OCI-LY7 (cell line): Measurements from ENCODE around the gene COL4A2. TPM values are rescaled to one million over a fixed set of nuclear protein-coding genes. Genes with fewer than 3 reads are reported as not detected.

Experiments used
- BruUV-seq: library from RNA; stranded (reverse); fragments of 400-500 nt; replicated peaks from 2 replicates; lab custom pipeline; 2021; lab: Mats Ljungman, UMichigan
- CTCF ChIA-PET: fragments of 300-600 bp; sonication (Branson Sonifier 250); formaldehyde crosslinking; loops from one replicate; lab custom pipeline; 2022; ENCODE audit warnings: antibody characterized with exemption; ENCODE audit not compliant: unreplicated experiment; lab: Charles Lee
- POLR2A ChIA-PET: fragments of 300-600 bp; sonication (Branson Sonifier 250); formaldehyde crosslinking; loops from one replicate; lab custom pipeline; 2022; ENCODE audit warnings: antibody characterized with exemption; lab: Charles Lee
- DNase-seq: peaks from one replicate; pipeline ENCODE4 v3.0.0-alpha.2; 2015; ENCODE audit warnings: low spot score
- H2AFZ ChIP-seq: fragments of 200-600 bp; sonication (generic), shearing (Covaris generic); 2 replicates; pipeline ENCODE4 v1.6.1; 2014; ENCODE audit warnings: mild to moderate bottlenecking, antibody characterized with exemption, low read length, moderate library complexity
- H3K27ac ChIP-seq: fragments of 200-600 bp; sonication (generic); 2 replicates; pipeline ENCODE4 v1.5.1; 2014; ENCODE audit warnings: mixed run types, low read depth, mild to moderate bottlenecking, moderate library complexity, low read length, inconsistent platforms; ENCODE audit not compliant: poor library complexity, severe bottlenecking
- H3K36me3 ChIP-seq: fragments of 200-600 bp; sonication (generic); 2 replicates; pipeline ENCODE4 v1.6.1; 2014; ENCODE audit warnings: mild to moderate bottlenecking, antibody characterized with exemption, low read length, moderate library complexity, mixed read lengths; ENCODE audit not compliant: insufficient read depth
- H3K4me1 ChIP-seq: fragments of 200-600 bp; sonication (generic); 2 replicates; pipeline ENCODE4 v1.5.1; 2014; ENCODE audit warnings: mild to moderate bottlenecking, low read length; ENCODE audit not compliant: insufficient read depth, poor library complexity, severe bottlenecking
- H3K4me2 ChIP-seq: fragments of 200-600 bp; sonication (generic); 2 replicates; pipeline ENCODE4 v1.6.1; 2014; ENCODE audit warnings: mild to moderate bottlenecking, low read length
- H3K4me3 ChIP-seq: fragments of 200-600 bp; sonication (generic); 2 replicates; pipeline ENCODE4 v1.5.1; 2014; ENCODE audit warnings: mild to moderate bottlenecking, low read depth, low read length; ENCODE audit not compliant: poor library complexity, severe bottlenecking
- H3K79me2 ChIP-seq: fragments of 200-600 bp; sonication (generic); 2 replicates; pipeline ENCODE4 v1.6.1; 2016; ENCODE audit warnings: low read depth, mild to moderate bottlenecking, low read length, moderate library complexity, mixed read lengths; ENCODE audit not compliant: insufficient read depth
- H3K9me2 ChIP-seq: fragments of 200-600 bp; sonication (generic); 2 replicates; pipeline ENCODE4 v1.6.1; 2016; ENCODE audit warnings: mild to moderate bottlenecking, low read length, mixed read lengths; ENCODE audit not compliant: insufficient read depth
- H3K9me3 ChIP-seq: fragments of 200-600 bp; sonication (generic); 2 replicates; pipeline ENCODE4 v1.6.1; 2014; ENCODE audit warnings: mild to moderate bottlenecking, mixed run types, low read length, mixed read lengths
- H4K20me1 ChIP-seq: fragments of 200-600 bp; sonication (generic); 2 replicates; pipeline ENCODE4 v1.6.1; 2014; ENCODE audit warnings: mild to moderate bottlenecking, antibody characterized with exemption, low read length, moderate library complexity, mixed read lengths; ENCODE audit not compliant: insufficient read depth
- CTCF ChIP-seq: fragments of 200-600 bp; sonication (generic); conservative IDR thresholded peaks from 2 replicates; pipeline ENCODE4 v1.5.1; 2014; ENCODE audit warnings: mild to moderate bottlenecking, antibody characterized with exemption, low read length, moderate library complexity, mixed read lengths
- EZH2phosphoT487 ChIP-seq: fragments of 200-600 bp; sonication (generic); IDR thresholded peaks from 2 replicates; pipeline ENCODE4 v1.6.1; 2018; ENCODE audit warnings: low read depth, borderline replicate concordance, mild to moderate bottlenecking, mixed run types, antibody characterized with exemption, low read length, moderate library complexity, mixed read lengths
- intact Hi-C: fragments of 100-400 bp; cut with micrococcal nuclease; formaldehyde crosslinking; loops from one replicate; pipeline ENCODE4 v1.10.0; 2022; ENCODE audit not compliant: unreplicated experiment
- total RNA-seq, 2 experiments: library from RNA; depleted of rRNA in 1 of 2; stranded (reverse); fragments of >200 nt in 1 of 2; shearing (Covaris generic) in 1 of 2; gene quantifications; 2 replicates each; pipeline ENCODE4 v1.2.3, GENCODE V29; 2014 to 2022

COL4A2 gene
- total RNA-seq, 2 experiments from 2014 or later, result 0.34 TPM; not detected in 1

GRCh38 chr13:110301606-110302553 is 5.2 kb upstream of the COL4A2 start:
- TF ChIP-seq EZH2phosphoT487 (no peak), CTCF (no peak)
- H3K36me3 ChIP-seq, result no peaks in the 10 kb centered on the region
- ChIA-PET POLR2A (no interaction called here), CTCF (no interaction called here)
- H3K27ac ChIP-seq, result no peak overlapping the region
- H3K4me1 ChIP-seq, result no peaks in the 10 kb centered on the region
- no peak overlapping the region for H2AFZ ChIP-seq
- no peak overlapping the region for H3K4me3 ChIP-seq
- H3K4me2 ChIP-seq, result no peak overlapping the region
- no peaks in the 10 kb centered on the region for H3K79me2 ChIP-seq
- no peak for DNase-seq
- intact Hi-C loops, result no loop called here
- no peaks in the 10 kb centered on the region for H4K20me1 ChIP-seq
- no TSS peak for BruUV-seq
- H3K9me3 ChIP-seq, result no peaks in the 10 kb centered on the region
- H3K9me2 ChIP-seq, result no peaks in the 10 kb centered on the region

GRCh38 chr13:110302997-110303396 is 4.1 kb upstream of the COL4A2 start:
- no peak for DNase-seq
- Histone ChIP-seq H3K9me2 (no peaks in the 10 kb centered on the region), H4K20me1 (no peaks in the 10 kb centered on the region), H2AFZ (no peak overlapping the region), H3K4me3 (no peak overlapping the region), H3K79me2 (no peaks in the 10 kb centered on the region), H3K4me2 (no peak overlapping the region), H3K9me3 (no peaks in the 10 kb centered on the region), H3K27ac (no peak overlapping the region), H3K4me1 (no peaks in the 10 kb centered on the region), H3K36me3 (no peaks in the 10 kb centered on the region)
- POLR2A ChIA-PET, result no interaction called here
- intact Hi-C loops, result no loop called here
- BruUV-seq, result no TSS peak
- TF ChIP-seq EZH2phosphoT487, result no peak
- no peak for TF ChIP-seq CTCF
- CTCF ChIA-PET, result no interaction called here

DNA sequence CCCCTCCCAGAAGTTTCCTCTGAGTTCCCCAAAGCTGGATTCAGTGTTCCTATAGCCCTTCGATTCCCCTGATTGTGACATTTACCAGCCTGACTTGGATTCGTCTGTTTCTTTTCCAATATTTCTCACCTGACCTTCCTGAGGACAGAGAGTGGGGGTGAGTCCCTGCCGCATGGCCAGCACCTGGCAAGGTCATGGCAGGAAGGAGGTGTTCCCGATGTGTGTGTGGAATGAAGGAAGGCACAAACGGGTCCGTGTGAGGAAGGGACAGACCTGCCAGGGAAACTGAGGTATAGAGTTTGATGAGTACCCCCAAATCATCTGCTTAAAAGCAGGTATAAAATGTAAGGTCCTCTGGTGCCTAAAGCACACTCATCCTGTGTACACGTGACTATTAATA is 3.4 kb upstream of the COL4A2 start:
- no peaks in the 10 kb centered on the region for H3K9me2 ChIP-seq
- no peaks in the 10 kb centered on the region for H3K79me2 ChIP-seq
- H4K20me1 ChIP-seq, result no peaks in the 10 kb centered on the region
- intact Hi-C loops, result no loop called here
- POLR2A ChIA-PET, result no interaction called here
- H3K36me3 ChIP-seq, result no peaks in the 10 kb centered on the region
- H3K27ac ChIP-seq, result no peak overlapping the region
- no peak overlapping the region for H3K4me3 ChIP-seq
- no peaks in the 10 kb centered on the region for H3K9me3 ChIP-seq
- no peak overlapping the region for H2AFZ ChIP-seq
- no peak for TF ChIP-seq EZH2phosphoT487
- no peak for TF ChIP-seq CTCF
- BruUV-seq, result no TSS peak
- no peak for DNase-seq
- no peak overlapping the region for H3K4me2 ChIP-seq
- CTCF ChIA-PET, result no interaction called here
- H3K4me1 ChIP-seq, result no peaks in the 10 kb centered on the region
